ENCODE data around the gene ADARB2. TPM values are rescaled to one million over a fixed set of nuclear protein-coding genes. Genes with fewer than 3 reads are reported as not detected.

The ADARB2 gene
- total RNA-seq, 1 donor from 2014 or later, result 1.2 TPM

GRCh38 chr10:1572519-1573333 is 164.6 kb downstream of the ADARB2 start:
- Histone ChIP-seq H3K27me3 (no peaks in the 10 kb centered on the region), H3K9me3 (no peaks in the 10 kb centered on the region), H3K27ac (no peak overlapping the region), H3K4me3 (no peak overlapping the region), H3K36me3 (no peaks in the 10 kb centered on the region), H3K4me1 (no peaks in the 10 kb centered on the region)
- TF ChIP-seq CTCF (IDR thresholded peaks at IDR 0.05), result no peak
- peak; percentile 43 for DNase-seq
- intact Hi-C loops (cut with DNase I), result no loop called here
- ATAC-seq, result no peak

GRCh38 chr10:1571587-1572237 is 165.6 kb downstream of the ADARB2 start:
- Histone ChIP-seq H3K9me3 (no peaks in the 10 kb centered on the region), H3K4me1 (no peaks in the 10 kb centered on the region), H3K27ac (no peak overlapping the region), H3K4me3 (no peak overlapping the region), H3K36me3 (no peaks in the 10 kb centered on the region), H3K27me3 (no peaks in the 10 kb centered on the region)
- TF ChIP-seq CTCF (IDR thresholded peaks at IDR 0.05), result no peak
- no peak for ATAC-seq
- intact Hi-C loops (cut with DNase I), result no loop called here
- DNase-seq, result peak; percentile 22

- Histone ChIP-seq H3K36me3 (no peaks in the 10 kb centered on the region), H3K9me3 (no peaks in the 10 kb centered on the region), H3K4me3 (no peak overlapping the region), H3K4me1 (no peaks in the 10 kb centered on the region), H3K27ac (no peak overlapping the region), H3K27me3 (no peaks in the 10 kb centered on the region)
- TF ChIP-seq CTCF (IDR thresholded peaks at IDR 0.05), result no peak
- ATAC-seq (no peak), DNase-seq (peak; percentile 38)
- intact Hi-C loops (cut with DNase I), result no loop called here
These were observed 166.8 kb downstream of the ADARB2 start for GRCh38 chr10:1570416-1571051.

- TF ChIP-seq CTCF (IDR thresholded peaks at IDR 0.05), result no peak
- intact Hi-C loops (cut with DNase I), result no loop called here
- DNase-seq, result peak; percentile 23
These were observed 168.1 kb downstream of the ADARB2 start for GRCh38 chr10:1569208-1569607.

GRCh38 chr10:1567742-1568495 is 169.4 kb downstream of the ADARB2 start:
- no peaks in the 10 kb centered on the region for H3K36me3 ChIP-seq
- no peaks in the 10 kb centered on the region for H3K4me1 ChIP-seq
- H3K27ac ChIP-seq, result no peak overlapping the region
- H3K27me3 ChIP-seq, result no peaks in the 10 kb centered on the region
- H3K4me3 ChIP-seq, result no peak overlapping the region
- intact Hi-C loops (cut with DNase I), result no loop called here
- TF ChIP-seq CTCF (IDR thresholded peaks at IDR 0.05), result no peak
- DNase-seq, result peak; percentile 44
- no peak for ATAC-seq
- H3K9me3 ChIP-seq, result no peaks in the 10 kb centered on the region

More at GRCh38 chr10:1569208-1569607, 168.1 kb downstream of the ADARB2 start:
- no peak overlapping the region for H3K27ac ChIP-seq
- ATAC-seq, result no peak
- H3K9me3 ChIP-seq, result no peaks in the 10 kb centered on the region
- no peak overlapping the region for H3K4me3 ChIP-seq
- H3K27me3 ChIP-seq, result no peaks in the 10 kb centered on the region
- H3K4me1 ChIP-seq, result no peaks in the 10 kb centered on the region
- H3K36me3 ChIP-seq, result no peaks in the 10 kb centered on the region
